Measurements from ENCODE around the gene RTKN2. TPM values are rescaled to one million over a fixed set of nuclear protein-coding genes. Genes with fewer than 3 reads are reported as not detected.

Gene RTKN2
- total and polyA plus RNA-seq, 10 of the 15 experiments (the other 5 are each of a cell fraction or from before 2014, with no cell fraction given), result 0.10 TPM; not detected in 9

- no peak for TF ChIP-seq ZNF687 (IDR thresholded peaks at IDR 0.05)
- TF ChIP-seq ZNF622 (IDR thresholded peaks at IDR 0.05), result no peak
- TF ChIP-seq ZSCAN29 (IDR thresholded peaks at IDR 0.05), result no peak
- TF ChIP-seq ZNF24 (IDR thresholded peaks at IDR 0.05), result no peak
- TF ChIP-seq ELK1 (IDR thresholded peaks at IDR 0.05; ENCODE audit: low read depth, low read length), result 0 out of 2 replicates have a peak, but pooled peaks have one; percentile 26
- TF ChIP-seq KDM1A (IDR thresholded peaks at IDR 0.05; ENCODE audit: borderline replicate concordance), result no peak
- TF ChIP-seq BCL3 (IDR thresholded peaks at IDR 0.05; ENCODE audit: borderline replicate concordance, insufficient read depth, low read depth, low read length, poor library complexity, severe bottlenecking), result no peak
- TF ChIP-seq SMAD1 (IDR thresholded peaks at IDR 0.05; ENCODE audit: low read depth, partially characterized antibody), result no peak
- TF ChIP-seq ZBED1 (IDR thresholded peaks at IDR 0.05; ENCODE audit: borderline replicate concordance), result no peak
- TF ChIP-seq NRF1 (conservative IDR thresholded peaks at IDR 0.05; ENCODE audit: low read depth, low read length), result no peak
- TF ChIP-seq SIN3A (IDR thresholded peaks at IDR 0.05; ENCODE audit: low read depth, low read length), result 0 out of 2 replicates have a peak, but pooled peaks have one; percentile 55
- TF ChIP-seq IRF5 (IDR thresholded peaks at IDR 0.05; ENCODE audit: borderline replicate concordance), result no peak
- TF ChIP-seq MEF2A (IDR thresholded peaks at IDR 0.05; ENCODE audit: insufficient read depth, low read depth, low read length), result no peak
- no peak for TF ChIP-seq MYB (IDR thresholded peaks at IDR 0.05; ENCODE audit: borderline replicate concordance, low read depth, low read length)
- TF ChIP-seq RCOR1 (conservative IDR thresholded peaks at IDR 0.05; ENCODE audit: low read depth, low read length), result no peak
- no peak for TF ChIP-seq GATAD2B (conservative IDR thresholded peaks at IDR 0.05; ENCODE audit: low read depth)
- no peak; the same call in 1 of the 2 replicates for TF ChIP-seq POLR2A (IDR thresholded peaks at IDR 0.05; ENCODE audit: low read depth, low read length)
- no peak for TF ChIP-seq ZNF592 (IDR thresholded peaks at IDR 0.05)
Measured at GRCh38 chr10:62268399-62269114, at the start of gene RTKN2 (continued).
